K562 (cell line): ENCODE measurements around the gene WDR86. TPM values are rescaled to one million over a fixed set of nuclear protein-coding genes. Genes with fewer than 3 reads are reported as not detected.

ENCODE experiments used
- BCLAF1 ChIP-seq, 2 experiments: fragments of 450-650 bp in 1 of 2; IDR thresholded peaks; 2 replicates each; pipeline ENCODE4 v1.6.1; 2011 to 2017; ENCODE audit warnings: low read depth in 2 of 2, antibody characterized with exemption in 1 of 2, borderline replicate concordance in 1 of 2, low read length in 1 of 2, mild to moderate bottlenecking in 1 of 2, mixed read lengths in 1 of 2; ENCODE audit not compliant: control insufficient read depth in 1 of 2
- GATA2 ChIP-seq: sonication (generic); formaldehyde crosslinking; IDR thresholded peaks from 2 replicates; pipeline ENCODE4 v1.4.0; 2020; ENCODE audit warnings: mild to moderate bottlenecking, missing genetic modification reagents
- KAT7 ChIP-seq: sonication (generic); formaldehyde crosslinking; IDR thresholded peaks from 2 replicates; pipeline ENCODE4 v1.8.0; 2022; ENCODE audit warnings: missing genetic modification reagents, mild to moderate bottlenecking, borderline replicate concordance
- MAFK ChIP-seq: IDR thresholded peaks from 2 replicates; pipeline ENCODE4 v1.6.1; 2011; ENCODE audit warnings: low read length, improper control_type of control experiment
- RBBP5 ChIP-seq: fragments of 200-600 bp; sonication (generic); IDR thresholded peaks from 2 replicates; pipeline ENCODE4 v1.6.1; 2012; ENCODE audit warnings: borderline replicate concordance, mild to moderate bottlenecking, low read length, control low read depth, inconsistent platforms; ENCODE audit not compliant: insufficient read depth, poor library complexity, severe bottlenecking
- TCF3 ChIP-seq: sonication (generic); formaldehyde crosslinking; IDR thresholded peaks from 2 replicates; pipeline ENCODE4 v1.4.0; 2020; ENCODE audit warnings: mild to moderate bottlenecking, missing genetic modification reagents
- ZBTB49 ChIP-seq: sonication (generic); formaldehyde crosslinking; IDR thresholded peaks from 2 replicates; pipeline ENCODE4 v1.8.0; 2022; ENCODE audit warnings: missing genetic modification reagents, mild to moderate bottlenecking, borderline replicate concordance
- ZNF197 ChIP-seq: fragments of 200-800 bp; sonication (Bioruptor generic); IDR thresholded peaks from 2 replicates; pipeline ENCODE4 v1.6.1; 2016; ENCODE audit warnings: low read depth, missing genetic modification characterization, missing compliant biosample characterization
- ZNF766 ChIP-seq: fragments of 200-800 bp; sonication (Bioruptor generic); conservative IDR thresholded peaks from 2 replicates; pipeline ENCODE4 v1.6.1; 2016; ENCODE audit warnings: missing genetic modification characterization, missing compliant biosample characterization
- polyA plus RNA-seq, 8 experiments: library from polyadenylated mRNA; depleted of rRNA in 4 of 8; stranded (reverse) in 5 of 8; unstranded in 3 of 8; fragments of >200 nt; fragmentation: Nextera tagmentation in 2 of 8; fragmentation: Illumina TruSeq in 1 of 8; extraction: Ambion mirVana in 2 of 8; extraction: Trizol in 1 of 8; gene quantifications; 2 replicates each; pipeline versions ENCODE4 v1.2.1 to v1.2.3, GENCODE V29; 2011 to 2014; ENCODE audit warnings: inconsistent platforms in 1 of 8, missing spikeins in 1 of 8
- total RNA-seq, 7 experiments: library from RNA; depleted of rRNA in 6 of 7; stranded (reverse); fragments of >200 nt in 6 of 7; fragmentation: Illumina TruSeq in 2 of 7; extraction: Trizol in 2 of 7; gene quantifications; 2 replicates each; pipeline versions ENCODE4 v1.2.1 to v1.2.3, GENCODE V29; 2011 to 2021; ENCODE audit warnings: low replicate concordance in 1 of 7
- TF ChIP-seq, protein P1 (sequence below): fragments of 450-650 bp; IDR thresholded peaks from 2 replicates; pipeline ENCODE4 v1.6.1; 2017; ENCODE audit warnings: mild to moderate bottlenecking, moderate library complexity
- TF ChIP-seq, protein P2 (sequence below): sonication (generic); formaldehyde crosslinking; IDR thresholded peaks from 2 replicates; pipeline ENCODE4 v1.8.1; 2023; ENCODE audit warnings: mild to moderate bottlenecking, missing genetic modification reagents
- TF ChIP-seq, protein P3 (sequence below): sonication (generic); formaldehyde crosslinking; IDR thresholded peaks from 2 replicates; pipeline ENCODE4 v1.8.0; 2023; ENCODE audit warnings: mild to moderate bottlenecking, missing genetic modification reagents

The WDR86 gene
- total and polyA plus RNA-seq, 9 of the 15 experiments (the other 6 are each of a cell fraction or from before 2014, with no cell fraction given): 0.24 TPM; not detected in 8

DNA sequence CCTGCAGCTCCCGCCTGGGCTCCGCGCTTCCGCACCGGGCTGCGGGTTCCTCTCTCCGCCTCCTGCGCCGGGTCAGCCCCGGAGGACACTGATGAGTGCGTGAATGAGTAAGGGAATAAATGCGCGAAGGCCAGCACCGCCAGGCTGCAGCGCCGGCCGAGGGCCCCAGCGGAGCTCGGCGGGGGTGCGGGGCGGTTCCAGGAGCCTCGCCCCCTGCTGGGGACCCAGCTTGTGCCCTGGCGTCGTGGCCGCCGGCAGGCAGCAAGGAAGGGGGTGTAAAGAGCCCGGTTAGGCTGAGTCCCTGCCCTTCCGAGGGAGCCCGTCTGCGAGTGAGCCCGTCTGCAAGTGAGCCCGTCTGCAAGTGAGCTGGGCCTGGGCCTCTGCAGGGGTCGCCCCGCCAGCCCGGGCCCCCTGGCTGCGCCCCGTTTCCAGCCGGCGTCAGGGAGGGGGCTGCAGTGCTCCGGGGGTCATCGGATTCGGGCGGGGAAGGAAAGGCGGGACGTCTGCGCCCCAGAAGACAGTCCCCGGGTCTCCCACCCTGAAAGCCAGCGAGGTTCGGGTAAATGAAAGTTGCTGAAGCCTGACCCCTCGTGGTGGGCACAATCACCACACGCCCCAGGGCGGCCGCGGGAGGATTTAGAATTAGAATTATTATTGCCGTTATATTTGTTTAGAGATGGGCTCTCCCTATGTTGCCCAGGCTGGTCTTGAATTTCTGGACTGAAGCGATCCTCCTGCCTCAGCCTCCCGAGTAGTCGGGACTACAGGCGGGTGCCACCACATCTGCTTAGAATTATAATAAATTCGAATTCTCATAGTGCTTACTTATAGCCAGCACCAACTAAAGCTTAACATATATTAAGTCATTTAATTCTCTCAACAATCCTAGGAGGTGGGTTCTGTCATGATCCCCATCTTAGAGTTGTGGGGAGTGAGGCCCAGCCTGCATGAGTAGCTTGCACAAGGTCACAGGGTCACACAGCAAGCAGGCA is 38.7 kb upstream of the WDR86 start (continued):
- TF ChIP-seq, protein P1, sequence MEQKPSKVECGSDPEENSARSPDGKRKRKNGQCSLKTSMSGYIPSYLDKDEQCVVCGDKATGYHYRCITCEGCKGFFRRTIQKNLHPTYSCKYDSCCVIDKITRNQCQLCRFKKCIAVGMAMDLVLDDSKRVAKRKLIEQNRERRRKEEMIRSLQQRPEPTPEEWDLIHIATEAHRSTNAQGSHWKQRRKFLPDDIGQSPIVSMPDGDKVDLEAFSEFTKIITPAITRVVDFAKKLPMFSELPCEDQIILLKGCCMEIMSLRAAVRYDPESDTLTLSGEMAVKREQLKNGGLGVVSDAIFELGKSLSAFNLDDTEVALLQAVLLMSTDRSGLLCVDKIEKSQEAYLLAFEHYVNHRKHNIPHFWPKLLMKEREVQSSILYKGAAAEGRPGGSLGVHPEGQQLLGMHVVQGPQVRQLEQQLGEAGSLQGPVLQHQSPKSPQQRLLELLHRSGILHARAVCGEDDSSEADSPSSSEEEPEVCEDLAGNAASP: no peak
- no peak for TF ChIP-seq KAT7
- TF ChIP-seq GATA2 (CRISPR knock-in tag): no peak
- no peak for TF ChIP-seq BCLAF1 (IDR thresholded peaks at IDR 0.05; ENCODE audit: borderline replicate concordance in 1 of 2, control insufficient read depth in 1 of 2, low read depth in 2 of 2, low read length in 1 of 2)
- TF ChIP-seq, protein P2, sequence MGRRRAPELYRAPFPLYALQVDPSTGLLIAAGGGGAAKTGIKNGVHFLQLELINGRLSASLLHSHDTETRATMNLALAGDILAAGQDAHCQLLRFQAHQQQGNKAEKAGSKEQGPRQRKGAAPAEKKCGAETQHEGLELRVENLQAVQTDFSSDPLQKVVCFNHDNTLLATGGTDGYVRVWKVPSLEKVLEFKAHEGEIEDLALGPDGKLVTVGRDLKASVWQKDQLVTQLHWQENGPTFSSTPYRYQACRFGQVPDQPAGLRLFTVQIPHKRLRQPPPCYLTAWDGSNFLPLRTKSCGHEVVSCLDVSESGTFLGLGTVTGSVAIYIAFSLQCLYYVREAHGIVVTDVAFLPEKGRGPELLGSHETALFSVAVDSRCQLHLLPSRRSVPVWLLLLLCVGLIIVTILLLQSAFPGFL: no peak
- TF ChIP-seq, protein P3, sequence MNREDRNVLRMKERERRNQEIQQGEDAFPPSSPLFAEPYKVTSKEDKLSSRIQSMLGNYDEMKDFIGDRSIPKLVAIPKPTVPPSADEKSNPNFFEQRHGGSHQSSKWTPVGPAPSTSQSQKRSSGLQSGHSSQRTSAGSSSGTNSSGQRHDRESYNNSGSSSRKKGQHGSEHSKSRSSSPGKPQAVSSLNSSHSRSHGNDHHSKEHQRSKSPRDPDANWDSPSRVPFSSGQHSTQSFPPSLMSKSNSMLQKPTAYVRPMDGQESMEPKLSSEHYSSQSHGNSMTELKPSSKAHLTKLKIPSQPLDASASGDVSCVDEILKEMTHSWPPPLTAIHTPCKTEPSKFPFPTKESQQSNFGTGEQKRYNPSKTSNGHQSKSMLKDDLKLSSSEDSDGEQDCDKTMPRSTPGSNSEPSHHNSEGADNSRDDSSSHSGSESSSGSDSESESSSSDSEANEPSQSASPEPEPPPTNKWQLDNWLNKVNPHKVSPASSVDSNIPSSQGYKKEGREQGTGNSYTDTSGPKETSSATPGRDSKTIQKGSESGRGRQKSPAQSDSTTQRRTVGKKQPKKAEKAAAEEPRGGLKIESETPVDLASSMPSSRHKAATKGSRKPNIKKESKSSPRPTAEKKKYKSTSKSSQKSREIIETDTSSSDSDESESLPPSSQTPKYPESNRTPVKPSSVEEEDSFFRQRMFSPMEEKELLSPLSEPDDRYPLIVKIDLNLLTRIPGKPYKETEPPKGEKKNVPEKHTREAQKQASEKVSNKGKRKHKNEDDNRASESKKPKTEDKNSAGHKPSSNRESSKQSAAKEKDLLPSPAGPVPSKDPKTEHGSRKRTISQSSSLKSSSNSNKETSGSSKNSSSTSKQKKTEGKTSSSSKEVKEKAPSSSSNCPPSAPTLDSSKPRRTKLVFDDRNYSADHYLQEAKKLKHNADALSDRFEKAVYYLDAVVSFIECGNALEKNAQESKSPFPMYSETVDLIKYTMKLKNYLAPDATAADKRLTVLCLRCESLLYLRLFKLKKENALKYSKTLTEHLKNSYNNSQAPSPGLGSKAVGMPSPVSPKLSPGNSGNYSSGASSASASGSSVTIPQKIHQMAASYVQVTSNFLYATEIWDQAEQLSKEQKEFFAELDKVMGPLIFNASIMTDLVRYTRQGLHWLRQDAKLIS (CRISPR knock-in tag): no peak
- TF ChIP-seq MAFK: no peak; the same call in 1 of the 2 replicates
- TF ChIP-seq RBBP5: no peak
- TF ChIP-seq ZNF197 (CRISPR knock-in tag): 0 out of 2 replicates have a peak, but pooled peaks have one; percentile 45
- no peak for TF ChIP-seq ZBTB49
- TF ChIP-seq ZNF766 (CRISPR knock-in tag): no peak
- TF ChIP-seq TCF3 (CRISPR knock-in tag): no peak
